Effector memory CD4-positive, alpha-beta T cell (primary cell): Measurements from ENCODE around the gene METTL23.

ENCODE experiments used
- DNase-seq, 3 donors: peaks; one replicate each; pipeline ENCODE4 v3.0.0-alpha.2; 2020
- H3K27ac ChIP-seq: 2 replicates; pipeline ENCODE4 v1.7.0; 2013; ENCODE audit warnings: mild to moderate bottlenecking, low read length, moderate library complexity; ENCODE audit not compliant: insufficient read depth, poor library complexity, severe bottlenecking
- H3K27me3 ChIP-seq: replicated peaks from 2 replicates; pipeline ENCODE4 v1.7.0; 2013; ENCODE audit warnings: mild to moderate bottlenecking, low read length; ENCODE audit not compliant: insufficient read depth, control insufficient read depth, poor library complexity, severe bottlenecking
- H3K36me3 ChIP-seq: 2 replicates; pipeline ENCODE4 v1.7.0; 2013; ENCODE audit warnings: mild to moderate bottlenecking, low read length, moderate library complexity; ENCODE audit not compliant: control insufficient read depth, insufficient read depth
- H3K4me1 ChIP-seq: 2 replicates; pipeline ENCODE4 v1.7.0; 2013; ENCODE audit warnings: low read length, mild to moderate bottlenecking; ENCODE audit not compliant: control insufficient read depth, insufficient read depth, poor library complexity, severe bottlenecking
- H3K4me3 ChIP-seq: 2 replicates; pipeline ENCODE4 v1.7.0; 2013; ENCODE audit warnings: low read length, low read depth, mild to moderate bottlenecking; ENCODE audit not compliant: insufficient read depth, poor library complexity, severe bottlenecking
- H3K9me3 ChIP-seq: 2 replicates; pipeline ENCODE4 v1.7.0; 2013; ENCODE audit warnings: mild to moderate bottlenecking, low read length, moderate library complexity; ENCODE audit not compliant: control insufficient read depth

METTL23 gene

DNA sequence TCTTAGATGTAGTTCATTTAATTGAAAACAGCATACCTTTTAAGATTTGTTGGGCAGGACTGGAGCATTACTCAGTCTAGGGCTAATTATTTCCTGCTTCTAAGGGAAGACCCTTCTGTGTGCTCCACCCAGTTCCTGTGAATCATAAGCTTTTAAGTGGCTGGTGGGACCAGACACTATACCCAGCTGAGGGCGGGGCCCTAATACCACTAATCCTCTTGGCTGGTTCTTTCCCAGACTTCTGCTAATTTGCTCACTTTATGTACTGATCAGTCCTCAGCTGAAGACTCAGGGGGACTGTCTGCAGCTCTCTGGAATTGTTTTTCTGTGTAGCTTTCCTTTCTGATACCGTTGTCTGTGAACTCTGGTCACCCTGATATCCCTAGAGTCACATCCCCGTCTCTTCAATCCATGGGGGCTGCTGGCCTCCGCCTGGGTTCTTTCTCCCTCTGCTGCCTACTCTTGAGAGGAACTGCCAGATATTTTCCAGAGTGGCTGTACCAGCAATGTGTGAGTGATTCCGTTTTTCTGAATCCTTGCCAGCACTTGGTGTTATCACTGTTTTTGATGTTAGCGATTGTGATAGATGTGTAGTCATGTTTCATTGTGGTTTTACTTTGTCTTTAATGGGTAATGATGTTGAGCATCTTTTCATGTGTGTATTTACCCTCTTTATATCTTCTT is 46.3 kb downstream of the METTL23 start:
- H3K27me3 ChIP-seq = no peaks in the 10 kb centered on the region
- peak overlapping the region; percentile 30 for H3K4me3 ChIP-seq
- H3K4me1 ChIP-seq = peaks cover 8% of the 10 kb centered on the region
- no peaks in the 10 kb centered on the region for H3K9me3 ChIP-seq
- H3K36me3 ChIP-seq = peaks cover 34% of the 10 kb centered on the region
- H3K27ac ChIP-seq = peak overlapping the region; percentile 87
- peak; percentile 40 to 72 (median 43) for DNase-seq

GRCh38 chr17:76775021-76775600 is 48.5 kb downstream of the METTL23 start:
- Histone ChIP-seq H3K27ac (no peak overlapping the region), H3K4me3 (no peak overlapping the region), H3K36me3 (peaks cover 34% of the 10 kb centered on the region), H3K9me3 (no peaks in the 10 kb centered on the region), H3K4me1 (peaks cover 8% of the 10 kb centered on the region), H3K27me3 (no peaks in the 10 kb centered on the region)
- DNase-seq = no peak

- Histone ChIP-seq H3K27me3 (no peaks in the 10 kb centered on the region), H3K27ac (no peak overlapping the region), H3K36me3 (peaks cover 27% of the 10 kb centered on the region), H3K4me3 (no peak overlapping the region), H3K9me3 (no peaks in the 10 kb centered on the region), H3K4me1 (no peaks in the 10 kb centered on the region)
- no peak for DNase-seq
These were observed 54.7 kb downstream of the METTL23 start for GRCh38 chr17:76781056-76781982.

DNA sequence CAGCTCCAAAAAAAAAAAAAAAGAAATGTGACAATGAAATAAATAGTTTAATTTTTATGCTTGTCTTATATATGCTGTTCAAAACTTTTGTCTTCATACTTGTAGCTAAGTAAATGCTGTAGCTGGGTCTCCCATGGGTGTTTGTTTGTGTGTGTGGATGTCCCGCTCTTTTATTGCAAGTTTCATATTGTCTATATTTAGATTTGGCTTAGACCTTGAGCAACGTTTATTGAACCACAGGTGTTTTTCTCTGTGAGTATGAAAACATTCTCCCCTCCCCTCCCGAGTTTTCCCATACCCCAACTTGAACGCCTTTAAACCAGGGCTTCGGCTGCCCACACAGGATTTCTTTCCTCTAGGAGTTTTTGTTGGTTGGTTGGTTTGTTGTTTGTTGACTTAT is 56.5 kb downstream of the METTL23 start:
- Histone ChIP-seq H3K4me1 (no peaks in the 10 kb centered on the region), H3K9me3 (no peaks in the 10 kb centered on the region), H3K36me3 (peaks cover 17% of the 10 kb centered on the region), H3K27me3 (no peaks in the 10 kb centered on the region), H3K27ac (no peak overlapping the region), H3K4me3 (no peak overlapping the region)
- DNase-seq = no peak
